ENCODE results near the gene IL12B. TPM values are rescaled to one million over a fixed set of nuclear protein-coding genes. Genes with fewer than 3 reads are reported as not detected.
"Not testable (repeated sequence)": the region's sequence is repeated elsewhere in the genome, so short reads cannot be mapped to it uniquely, and the experiment has no call there.

Gene IL12B
- polyA plus RNA-seq, 5 donors, result 0.07 to 0.15 (median 0.08) TPM

DNA sequence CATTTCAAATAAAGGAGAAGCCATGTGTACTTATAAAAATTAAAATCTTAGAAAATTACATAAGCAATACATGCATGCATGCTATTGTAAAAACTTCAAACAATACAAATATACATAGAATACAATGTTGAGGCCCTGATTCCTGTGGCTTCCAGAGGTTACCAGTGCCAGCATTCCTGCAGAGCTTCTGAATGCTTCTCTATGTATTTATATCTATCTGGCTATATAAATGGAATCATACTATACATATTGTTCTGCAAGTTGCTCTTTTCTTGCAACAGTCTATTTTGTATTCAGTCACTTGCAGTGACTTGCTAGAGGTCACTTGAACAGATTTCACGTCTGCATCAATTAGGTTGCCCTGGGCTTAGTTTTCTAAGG lies 3.2 kb upstream of the IL12B start:
- DNase-seq, result no peak

DNA sequence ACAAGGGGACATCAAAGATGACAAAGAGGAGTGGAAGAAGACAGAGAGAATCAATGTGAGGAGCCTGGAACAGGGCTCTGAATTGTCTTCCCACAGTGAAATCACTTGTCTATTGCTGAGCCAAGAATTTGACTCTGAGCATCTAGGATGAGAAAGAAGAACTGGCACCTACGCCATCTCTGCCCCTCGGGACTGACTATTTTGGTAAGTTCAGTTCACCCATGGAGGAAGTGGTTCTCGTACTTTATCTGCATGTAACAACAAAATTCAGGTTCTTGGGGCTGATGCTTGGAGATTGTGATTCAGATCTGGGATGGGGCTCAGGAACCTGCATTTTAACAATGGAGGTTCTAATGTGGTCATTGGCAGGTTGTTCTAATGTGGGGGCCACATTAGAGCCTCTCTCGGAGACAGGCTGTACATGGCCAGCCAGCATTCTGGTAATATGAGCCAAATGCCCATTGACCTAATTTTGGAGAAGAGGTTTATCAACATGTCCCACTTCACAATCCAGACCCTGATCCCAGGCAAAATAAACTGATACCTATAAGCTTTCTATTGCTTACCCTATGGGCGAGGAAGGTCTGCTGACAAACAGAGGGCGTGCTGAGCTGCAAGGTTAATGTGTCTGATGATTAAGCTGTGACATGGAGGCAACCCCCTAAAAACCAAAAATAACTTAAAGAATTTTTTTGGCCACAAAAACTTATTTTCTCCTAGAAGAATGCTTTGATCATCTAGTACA lies 2.7 kb upstream of the IL12B start:
- no peak for DNase-seq

DNA sequence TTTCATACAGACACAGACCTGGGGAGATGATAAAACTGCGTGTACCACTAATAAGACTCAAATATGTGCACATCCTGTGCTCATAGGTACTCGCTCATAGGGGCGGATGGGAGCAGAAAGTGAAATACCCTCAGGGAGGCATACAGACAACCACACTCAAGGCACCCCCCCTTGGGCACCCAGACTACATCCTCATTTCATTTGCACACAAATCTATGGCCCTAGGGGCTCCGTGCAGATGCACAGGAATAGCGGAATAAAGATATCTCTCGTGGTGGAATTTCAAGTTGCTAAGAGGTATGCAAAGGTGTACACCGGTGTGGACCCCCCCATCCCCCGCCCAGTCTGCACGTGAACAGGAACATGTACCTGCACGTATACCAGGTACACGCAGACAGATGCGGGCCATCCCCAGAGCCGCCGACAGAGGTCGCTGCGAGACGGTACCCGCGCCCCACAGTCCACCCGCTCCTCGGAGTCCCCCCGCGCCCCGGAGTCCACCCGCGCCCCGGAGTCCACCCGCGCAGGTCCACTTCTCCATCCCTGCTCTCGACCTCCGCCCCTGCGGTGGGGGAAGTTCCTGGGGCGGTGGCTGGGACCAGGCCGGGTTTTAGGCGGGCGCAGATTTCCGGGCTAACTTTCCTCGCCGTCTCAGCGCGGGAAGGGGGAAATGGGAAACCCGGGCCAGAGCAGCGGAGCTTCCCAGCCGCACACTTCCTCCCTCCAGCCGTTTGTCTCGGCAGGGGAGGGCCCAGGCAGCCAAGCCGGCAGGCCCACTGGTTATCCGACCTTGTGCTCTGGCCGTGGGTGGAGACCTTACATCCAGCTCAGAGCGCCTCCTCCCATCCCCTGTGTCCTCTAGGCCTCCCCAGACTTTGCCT lies 1.0 kb upstream of the IL12B start:
- DNase-seq, result peak in 1 of 2 donors; percentile 29

DNA sequence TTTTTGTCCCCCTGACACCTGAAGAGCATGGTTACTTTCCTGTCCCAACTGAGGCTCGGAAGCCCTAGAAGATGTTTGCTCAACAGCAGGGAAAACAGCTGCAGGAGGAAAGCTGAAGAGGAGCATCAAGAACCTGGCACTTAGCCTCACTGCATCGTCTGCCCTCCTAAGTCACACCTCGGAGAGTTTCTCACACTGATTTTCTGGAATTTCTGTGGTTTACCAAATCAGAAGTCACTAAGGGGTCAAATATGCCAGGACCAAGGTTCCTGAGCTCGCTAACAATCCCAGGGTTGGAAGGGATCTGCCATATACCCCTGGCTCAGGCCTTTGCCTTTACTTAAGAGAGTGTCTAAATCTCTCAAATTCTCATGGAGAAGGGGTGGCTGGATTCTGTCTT lies 5.3 kb downstream of the IL12B start:
- no peak for DNase-seq

DNA sequence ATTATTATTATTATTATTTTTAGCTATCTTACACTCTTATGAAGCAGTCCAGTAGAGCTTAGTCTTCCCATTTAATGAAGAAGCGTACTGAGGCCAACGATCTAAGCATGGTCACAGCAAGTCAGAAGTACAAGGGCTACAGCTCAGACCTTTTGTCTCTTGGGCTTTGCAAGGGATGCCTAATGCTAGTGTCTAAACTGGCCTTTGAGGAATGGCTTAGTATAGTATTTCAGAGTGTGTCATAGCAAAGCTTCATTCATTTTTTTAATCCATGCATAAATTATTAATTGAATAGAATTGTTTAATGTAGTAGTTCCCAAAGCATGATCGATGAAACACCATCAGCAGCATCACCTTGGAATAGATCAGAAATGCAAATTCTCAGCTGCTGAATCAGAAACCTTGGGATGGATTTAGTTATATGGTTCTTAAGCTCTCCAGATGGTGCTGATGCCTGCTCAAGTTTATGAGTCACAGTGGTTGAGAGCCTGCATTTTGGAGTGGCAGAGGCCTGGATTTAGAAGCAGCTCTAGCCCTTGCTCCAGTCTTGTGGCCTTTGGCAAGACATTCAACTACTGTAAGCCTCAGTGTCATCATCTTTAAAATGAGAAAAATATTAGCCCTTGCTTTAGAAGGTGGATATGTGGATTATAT lies 6.1 kb downstream of the IL12B start:
- DNase-seq, result no peak

DNA sequence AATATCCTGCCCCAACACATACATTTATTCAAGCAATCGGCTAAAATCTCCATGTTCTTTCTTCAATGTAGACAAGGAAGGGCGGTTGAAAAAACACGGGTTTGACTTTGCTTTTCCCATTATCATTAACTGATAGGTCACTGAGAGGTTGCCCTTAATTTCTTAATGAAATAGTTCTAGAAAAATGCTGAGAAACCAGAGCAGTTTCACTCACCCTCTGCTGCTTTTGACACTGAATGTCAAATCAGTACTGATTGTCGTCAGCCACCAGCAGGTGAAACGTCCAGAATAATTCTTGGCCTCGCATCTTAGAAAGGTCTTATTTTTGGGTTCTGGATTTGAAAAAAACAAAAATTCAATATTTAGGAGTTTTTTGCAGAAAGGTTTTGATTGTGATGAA lies 8.1 kb downstream of the IL12B start:
- DNase-seq, result no peak

DNA sequence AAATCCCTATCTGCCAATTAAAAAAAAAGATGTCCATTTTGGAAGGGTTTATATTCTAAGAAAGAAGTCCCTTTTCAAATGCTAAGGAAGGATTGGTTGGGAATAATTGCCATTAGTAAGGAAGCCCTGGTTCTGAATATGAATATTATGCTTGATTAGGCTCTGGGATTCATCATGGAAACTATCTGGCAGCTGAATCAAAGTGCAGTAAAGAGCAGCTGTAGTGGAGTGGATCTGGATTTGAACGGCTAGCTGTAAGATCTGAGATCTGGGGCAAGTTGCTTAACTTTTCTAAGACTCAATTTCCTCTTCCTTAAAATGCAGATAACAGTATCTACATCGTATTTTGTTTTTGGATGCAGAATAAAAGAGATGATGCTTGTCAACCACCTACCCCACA lies 10.5 kb downstream of the IL12B start:
- no peak for DNase-seq

DNA sequence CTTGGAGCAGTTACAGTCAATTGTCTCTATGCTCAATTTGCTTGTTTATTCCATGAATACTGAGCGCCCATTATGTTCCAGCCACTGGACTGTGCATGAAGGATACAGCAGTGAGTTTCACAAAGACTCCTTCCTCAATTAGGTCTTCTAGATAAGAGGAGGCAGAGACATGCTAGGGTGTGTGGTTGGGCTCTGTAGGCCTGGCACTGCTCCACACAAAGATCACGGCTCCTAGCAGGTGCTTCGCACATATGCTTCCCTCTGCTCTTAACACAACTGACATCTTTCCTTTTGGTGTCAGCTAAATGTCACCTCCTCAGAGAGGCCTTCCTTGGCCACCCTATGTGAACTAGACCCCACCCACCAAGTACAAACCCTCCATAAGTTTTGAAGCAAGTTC lies 10.9 kb downstream of the IL12B start:
- DNase-seq, result no peak

DNA sequence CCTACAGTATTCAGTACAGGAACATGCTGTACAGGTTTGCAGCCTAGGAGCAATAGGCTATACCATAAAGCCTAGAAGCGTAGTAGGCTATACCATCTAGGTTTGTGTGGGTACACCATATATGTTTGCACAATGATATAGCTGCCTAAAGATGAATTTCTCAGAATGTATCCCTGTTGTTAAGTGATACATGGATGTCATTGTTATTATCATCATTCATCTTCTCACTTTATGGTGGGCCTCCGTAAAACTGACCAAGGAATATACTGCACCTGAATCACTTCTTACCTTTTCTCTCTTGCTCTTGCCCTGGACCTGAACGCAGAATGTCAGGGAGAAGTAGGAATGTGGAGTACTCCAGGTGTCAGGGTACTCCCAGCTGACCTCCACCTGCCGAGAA lies 11.8 kb downstream of the IL12B start:
- DNase-seq, result no peak

DNA sequence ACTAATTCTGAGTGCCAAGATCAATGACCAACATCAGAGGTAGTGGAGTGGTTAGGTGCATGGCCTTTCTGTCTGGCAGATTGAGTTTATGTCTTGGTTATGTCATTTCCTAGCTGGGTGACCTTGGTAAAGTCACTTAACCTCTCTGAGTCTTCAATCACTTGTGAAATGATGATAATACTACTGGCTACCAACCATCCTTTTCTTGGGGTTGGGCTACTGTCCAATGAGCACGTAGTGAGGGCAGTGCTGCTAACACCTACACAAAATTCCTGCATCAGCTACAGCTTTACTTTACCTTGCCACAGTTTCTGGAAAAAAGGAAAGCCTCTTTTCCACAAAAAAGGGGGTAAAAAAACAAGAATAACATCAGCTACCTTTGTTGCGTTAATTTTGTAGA lies 12.4 kb downstream of the IL12B start:
- no peak for DNase-seq

DNA sequence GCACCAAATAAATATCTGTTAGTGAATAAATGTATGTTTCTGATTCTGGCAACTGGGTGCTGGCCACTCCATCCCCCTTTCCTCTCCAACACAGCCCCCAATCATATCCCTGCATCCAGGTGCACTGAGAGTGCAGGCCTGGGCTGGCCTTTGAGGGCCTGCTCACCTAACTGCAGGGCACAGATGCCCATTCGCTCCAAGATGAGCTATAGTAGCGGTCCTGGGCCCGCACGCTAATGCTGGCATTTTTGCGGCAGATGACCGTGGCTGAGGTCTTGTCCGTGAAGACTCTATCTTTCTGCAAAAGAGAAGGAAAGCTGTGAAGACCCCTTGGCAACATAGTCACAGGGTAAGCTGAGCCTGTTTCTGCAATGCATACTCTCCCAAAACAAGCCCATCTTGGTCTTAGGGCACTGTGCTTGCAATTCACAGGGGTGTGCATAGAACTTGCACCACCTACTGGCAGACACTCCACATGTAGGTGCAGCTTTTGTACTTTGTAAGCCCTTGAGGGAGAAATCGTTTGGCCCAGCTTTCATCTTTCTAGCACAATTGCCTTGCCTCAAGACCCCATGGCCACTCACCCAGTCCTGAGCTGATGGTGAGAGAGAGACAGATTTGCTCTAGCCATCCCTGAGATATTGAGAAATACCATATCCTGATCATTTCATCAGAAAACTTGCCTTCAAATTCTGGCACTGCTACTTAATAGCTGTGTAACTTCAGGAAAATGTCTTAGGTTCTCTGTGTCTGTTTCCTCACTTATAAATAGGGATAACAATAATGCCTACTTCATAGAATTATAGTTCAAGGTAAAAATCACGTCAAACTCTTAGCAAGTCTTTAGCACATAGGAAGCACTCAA lies 13.5 kb downstream of the IL12B start:
- peak in 1 of 2 donors; percentile 21 for DNase-seq

DNA sequence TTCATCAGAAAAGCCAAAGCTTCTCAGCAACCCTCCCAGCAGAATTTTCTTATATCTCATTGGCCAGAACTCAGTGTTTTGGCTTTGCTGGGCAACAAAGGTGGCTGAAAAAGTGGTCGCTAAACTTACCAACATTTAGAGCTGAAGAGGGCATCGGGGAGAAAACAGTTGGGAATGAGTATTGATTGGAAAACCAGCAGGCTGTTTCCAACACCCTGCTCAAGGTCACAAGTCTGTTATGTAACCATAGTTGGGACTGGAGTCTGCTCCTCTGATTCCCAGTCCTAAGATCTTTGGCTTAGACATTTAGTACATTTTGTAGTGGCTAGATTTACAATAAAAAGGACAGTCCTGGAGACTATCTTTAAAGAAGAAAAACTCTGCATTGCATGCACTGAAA lies 17.1 kb downstream of the IL12B start:
- DNase-seq, result no peak

DNA sequence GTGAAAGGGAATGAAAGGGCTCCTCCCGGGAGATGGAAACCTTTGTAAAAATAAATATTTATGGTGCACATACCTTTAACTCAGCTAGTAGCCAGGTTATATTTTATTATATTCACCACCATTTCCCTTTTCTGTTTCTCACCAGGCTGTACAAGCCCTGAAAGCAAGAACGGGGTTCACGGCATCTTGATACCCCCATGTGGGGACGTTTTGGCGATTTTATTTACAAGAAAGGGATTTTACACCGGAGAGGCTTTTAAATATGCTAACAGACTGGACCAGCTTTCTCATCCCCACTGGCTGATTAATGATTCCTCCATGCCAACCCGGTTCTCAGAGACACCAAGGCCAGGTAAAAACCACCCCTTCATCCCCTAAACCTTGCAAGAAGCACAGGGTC lies 19.2 kb downstream of the IL12B start:
- no peak for DNase-seq

DNA sequence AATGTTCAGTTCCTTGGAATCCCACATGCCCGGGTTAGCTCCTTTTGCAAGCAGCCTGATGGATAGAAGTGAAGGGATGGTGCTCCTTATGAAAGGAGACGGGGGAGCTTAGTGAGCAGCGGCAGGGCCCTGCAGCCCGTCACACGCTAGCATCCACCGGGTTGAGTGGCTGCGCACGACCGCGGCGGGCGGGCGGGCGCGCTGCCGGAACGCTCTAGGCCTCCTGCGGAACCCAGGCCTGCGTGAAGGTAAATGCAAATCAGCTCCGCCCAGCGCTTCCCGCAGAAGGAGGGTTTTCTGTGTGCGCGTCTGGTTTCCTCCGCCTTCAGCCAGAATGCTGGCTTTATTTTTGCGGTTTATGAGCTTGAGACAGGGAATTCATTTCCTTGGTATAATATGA lies 19.8 kb downstream of the IL12B start:
- DNase-seq, result no peak

DNA sequence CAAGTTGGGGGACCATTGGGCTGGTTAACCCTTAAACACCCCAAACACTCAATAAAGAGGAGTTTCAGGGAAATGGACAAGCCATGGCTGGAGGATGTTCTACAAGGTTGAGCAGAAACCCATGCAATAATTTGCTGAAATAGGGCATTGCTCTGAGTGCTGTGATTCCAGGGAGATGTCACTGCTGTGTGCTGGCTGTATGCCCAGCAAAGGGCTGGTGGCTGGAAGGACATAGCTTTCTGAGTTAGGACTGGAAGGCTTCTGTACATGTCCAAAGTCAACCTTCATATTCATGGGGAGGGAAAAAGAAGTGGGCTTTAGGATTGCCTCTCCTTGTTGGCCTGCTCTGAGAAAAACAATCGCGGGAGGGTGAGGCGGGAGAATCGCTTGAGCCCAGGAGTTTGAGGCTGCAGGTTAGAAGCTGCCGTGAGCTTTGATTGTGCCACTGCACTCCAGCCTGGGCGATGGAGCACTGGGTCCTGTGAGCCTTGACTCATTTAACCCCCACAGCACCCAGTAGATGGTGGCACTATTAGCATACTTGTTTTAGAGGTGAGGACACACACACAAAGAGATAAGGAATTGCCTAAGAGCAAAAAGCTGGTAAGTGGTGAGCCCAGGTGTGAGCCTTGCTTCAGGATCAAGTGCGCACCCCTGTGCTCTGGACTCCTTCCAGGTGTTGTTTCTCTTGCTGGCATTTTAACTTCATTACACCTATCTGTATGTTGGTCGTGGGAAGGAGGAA lies 20.4 kb downstream of the IL12B start:
- no peak for DNase-seq

DNA sequence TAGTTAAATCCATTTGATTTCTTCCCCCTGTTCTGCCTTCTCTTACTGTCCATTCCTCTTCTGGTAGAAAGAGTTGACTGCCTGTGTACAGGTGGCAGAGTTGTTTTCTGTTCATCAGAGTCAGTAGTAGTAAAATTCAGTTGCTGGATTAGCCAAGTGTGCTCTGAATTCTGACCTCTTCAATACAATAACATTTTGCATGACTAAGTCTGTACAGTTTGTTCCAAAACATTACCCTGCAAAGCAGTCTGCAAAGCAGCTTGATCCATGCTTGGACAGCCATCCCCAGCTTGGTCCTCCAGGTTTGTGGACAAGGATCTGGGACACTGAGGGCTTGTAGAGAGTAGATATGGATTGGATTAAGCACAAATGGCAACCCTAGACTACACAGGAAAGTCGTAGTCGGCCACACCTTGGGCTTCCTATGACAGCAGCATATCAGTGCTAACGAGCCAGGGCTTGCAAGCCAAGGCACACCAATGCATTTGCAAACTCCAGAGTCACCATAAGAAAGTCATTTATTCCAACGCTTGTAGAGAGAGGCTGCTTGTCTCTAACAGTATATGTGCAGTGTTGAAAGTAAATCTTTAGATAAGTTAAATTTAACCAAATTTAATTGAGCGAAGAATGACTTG lies 25.2 kb downstream of the IL12B start:
- DNase-seq, result no peak

DNA sequence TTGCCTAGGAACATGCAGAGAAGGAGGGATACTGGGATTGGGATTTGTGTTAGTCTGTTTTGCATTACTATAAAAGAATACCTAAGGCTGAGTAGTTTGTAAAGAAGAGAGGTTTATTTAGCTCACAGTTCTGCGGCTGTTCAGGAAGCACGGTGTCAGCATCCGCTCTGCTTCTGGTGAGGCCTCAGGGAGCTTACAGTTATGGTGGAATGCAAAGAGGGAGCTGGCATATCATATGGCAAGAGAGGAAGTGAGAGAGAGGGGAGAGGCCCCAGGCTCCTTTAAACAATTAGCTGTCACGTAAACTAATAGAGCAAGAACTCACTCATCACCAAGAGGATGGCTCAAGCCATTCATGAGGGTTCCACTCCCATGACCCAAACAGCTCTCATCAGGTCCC lies 27.0 kb downstream of the IL12B start:
- no peak for DNase-seq

DNA sequence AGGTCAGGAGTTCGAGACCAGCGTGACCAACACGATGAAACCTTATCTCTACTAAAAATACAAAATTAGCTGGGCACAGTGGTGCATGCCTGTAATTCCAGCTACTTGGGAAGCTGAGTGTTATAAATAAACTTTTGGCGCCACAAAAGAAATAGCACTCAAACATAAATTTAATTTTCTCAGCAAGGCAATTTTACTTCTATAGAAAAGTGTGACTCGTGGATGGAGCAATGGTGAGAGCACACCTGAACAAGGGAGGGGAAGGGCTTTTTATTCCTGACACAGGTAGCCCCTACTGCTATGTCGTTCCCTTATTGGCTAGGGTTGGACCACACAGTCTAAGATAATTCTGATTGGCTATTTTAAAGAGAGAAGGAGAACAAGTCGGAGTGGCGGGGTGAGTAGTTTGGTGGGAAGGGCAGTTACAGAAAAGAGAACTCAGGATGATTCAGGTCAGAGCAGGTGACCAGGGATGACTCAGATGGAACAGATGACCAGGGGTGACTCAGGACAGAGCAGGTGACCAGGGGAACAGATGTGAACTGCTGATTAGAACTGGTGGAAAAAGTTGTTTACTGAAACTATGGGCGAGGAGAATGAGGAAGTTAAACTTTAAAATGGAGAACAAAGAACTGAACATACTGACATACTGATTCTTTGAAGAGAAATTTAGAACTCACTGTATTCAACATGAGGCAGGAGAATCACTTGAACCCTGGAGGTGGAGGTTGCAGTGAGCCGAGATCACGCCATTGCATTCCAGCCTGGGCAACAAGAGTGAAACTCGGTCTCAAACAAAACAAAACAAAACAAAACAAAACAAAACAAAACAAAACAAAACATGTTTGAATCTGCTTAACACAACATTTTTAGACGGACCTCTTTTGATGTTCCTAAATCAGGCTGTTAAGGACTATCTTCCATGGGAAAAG lies 28.1 kb downstream of the IL12B start:
- not testable (repeated sequence) for DNase-seq

DNA sequence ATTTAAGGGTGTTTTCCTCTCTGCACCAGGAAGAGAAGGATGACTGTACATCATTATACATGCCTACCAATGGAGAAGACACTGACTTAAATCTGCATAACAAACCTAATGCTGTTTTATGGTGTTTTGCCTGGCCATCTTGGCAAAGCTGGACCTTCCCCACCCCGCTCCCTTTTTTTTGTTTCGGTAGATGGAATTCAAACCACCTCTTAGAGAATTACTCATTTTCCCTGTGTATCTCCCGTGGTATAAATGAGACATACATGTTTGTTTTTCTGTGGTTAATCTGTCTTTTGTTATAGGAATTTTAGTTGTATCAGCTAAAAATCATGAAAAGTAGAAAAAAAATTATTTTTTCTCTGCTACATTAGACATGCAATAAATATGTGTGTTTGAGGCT lies 28.8 kb downstream of the IL12B start:
- DNase-seq, result no peak

Measured in right lung (tissue), 5 donors.